DMS114 treated with DMSO at 0.1 percent for 48 hours (cell line): ENCODE measurements around the gene THYN1.
"Not testable (repeated sequence)": the region's sequence is repeated elsewhere in the genome, so short reads cannot be mapped to it uniquely, and the experiment has no call there.

Experiments used
- DNase-seq: peaks from one replicate; lab custom pipeline; 2025; ENCODE audit not compliant: unreplicated experiment; lab: John Stamatoyannopoulos, UW

THYN1 gene

GRCh38 chr11:134253188-134253993 lies at the start of gene THYN1, which contains the start of gene ACAD8:
TSS of gene THYN1 (minus strand) at chr11:134253352. CDS start at chr11:134252882, 470 bp downstream.
TSS of gene ACAD8 (plus strand) at chr11:134253568. CDS start at chr11:134253601, 33 bp downstream.
- DNase-seq = peak; percentile 79

- no peak for DNase-seq
These were observed 41.5 kb upstream of the THYN1 start for GRCh38 chr11:134294664-134295063.

- no peak for DNase-seq
These were observed 40.3 kb upstream of the THYN1 start for GRCh38 chr11:134293119-134294113.

- DNase-seq = no peak
These were observed 39.5 kb upstream of the THYN1 start for GRCh38 chr11:134292661-134293060.

GRCh38 chr11:134291196-134291595 lies 38.0 kb upstream of the THYN1 start:
- DNase-seq = no peak

- no peak for DNase-seq
These were observed 37.5 kb upstream of the THYN1 start for GRCh38 chr11:134290646-134291045.

GRCh38 chr11:134289789-134290188 lies 36.6 kb upstream of the THYN1 start:
- no peak for DNase-seq

- no peak for DNase-seq
These were observed 36.0 kb upstream of the THYN1 start for GRCh38 chr11:134289167-134289566.

- DNase-seq = no peak
These were observed 35.3 kb upstream of the THYN1 start for GRCh38 chr11:134288486-134288885.

- no peak for DNase-seq
These were observed 34.4 kb upstream of the THYN1 start for GRCh38 chr11:134287561-134287960.

- DNase-seq = not testable (repeated sequence)
These were observed 31.2 kb upstream of the THYN1 start for GRCh38 chr11:134284349-134284748.

GRCh38 chr11:134283461-134284230 lies 30.5 kb upstream of the THYN1 start:
- DNase-seq = no peak

GRCh38 chr11:134282121-134283045 lies 29.2 kb upstream of the THYN1 start:
- DNase-seq = no peak

- not testable (repeated sequence) for DNase-seq
These were observed 28.5 kb upstream of the THYN1 start for GRCh38 chr11:134281635-134282034.

GRCh38 chr11:134278356-134278755 lies 25.2 kb upstream of the THYN1 start:
- no peak for DNase-seq

GRCh38 chr11:134277183-134278001 lies 24.2 kb upstream of the THYN1 start:
- DNase-seq = no peak

GRCh38 chr11:134276396-134277182 lies 23.4 kb upstream of the THYN1 start:
- DNase-seq = no peak
